Peyer's patch (tissue), 4 donors: ENCODE measurements around the gene PGPEP1.
"Not testable (repeated sequence)": the region's sequence is repeated elsewhere in the genome, so short reads cannot be mapped to it uniquely, and the experiment has no call there.

ENCODE experiments used
- CTCF ChIP-seq, 6 experiments: fragments of 450-650 bp in 4 of 6; fragments of 200-600 bp in 2 of 6; sonication (generic) in 1 of 6; IDR thresholded peaks; one replicate each; pipeline ENCODE4 v1.5.1; 2017 to 2019; ENCODE audit warnings: antibody characterized with exemption in 6 of 6, mild to moderate bottlenecking in 3 of 6, moderate library complexity in 1 of 6
- POLR2A ChIP-seq, 2 donors: fragments of 450-650 bp; IDR thresholded peaks; one replicate each; pipeline ENCODE4 v1.5.1; 2017; ENCODE audit warnings: antibody characterized with exemption in 2 of 2, mild to moderate bottlenecking in 2 of 2, moderate library complexity in 2 of 2

- TF ChIP-seq POLR2A, CTCF (IDR thresholded peaks at IDR 0.05): not testable (repeated sequence)
Observed at GRCh38 chr19:18383622-18384021, 43.2 kb downstream of the PGPEP1 start.
